H9 (cell line): ENCODE results near the gene TTC27. TPM values are rescaled to one million over a fixed set of nuclear protein-coding genes. Genes with fewer than 3 reads are reported as not detected.

Source experiments
- DNase-seq: peaks from one replicate; pipeline ENCODE4 v3.0.0-alpha.2; 2017
- H2AFZ ChIP-seq: one replicate; pipeline ENCODE4 v1.6.1; 2013; ENCODE audit warnings: mild to moderate bottlenecking, low read length, control low read depth, moderate library complexity
- H2AK5ac ChIP-seq: 2 replicates; pipeline ENCODE4 v1.6.1; 2013; ENCODE audit warnings: low read length, control low read depth, mixed read lengths; ENCODE audit not compliant: insufficient read length
- H2BK120ac ChIP-seq: one replicate; pipeline ENCODE4 v1.6.1; 2013; ENCODE audit warnings: low read depth, mild to moderate bottlenecking, low read length, control low read depth, inconsistent platforms; ENCODE audit not compliant: poor library complexity, severe bottlenecking
- H2BK12ac ChIP-seq: 2 replicates; pipeline ENCODE4 v1.6.1; 2013; ENCODE audit warnings: low read length, control low read depth, mixed read lengths, low read depth; ENCODE audit not compliant: insufficient read length
- H2BK15ac ChIP-seq: 2 replicates; pipeline ENCODE4 v1.6.1; 2013; ENCODE audit warnings: low read depth, low read length, control low read depth
- H2BK20ac ChIP-seq: one replicate; pipeline ENCODE4 v1.6.1; 2013; ENCODE audit warnings: low read depth, mild to moderate bottlenecking, low read length, control low read depth, inconsistent platforms; ENCODE audit not compliant: poor library complexity, severe bottlenecking
- H2BK5ac ChIP-seq: 2 replicates; pipeline ENCODE4 v1.6.1; 2013; ENCODE audit warnings: low read length, control low read depth, mixed read lengths; ENCODE audit not compliant: insufficient read length
- H3K14ac ChIP-seq: 2 replicates; pipeline ENCODE4 v1.6.1; 2013; ENCODE audit warnings: low read length, control low read depth; ENCODE audit not compliant: insufficient read depth
- H3K18ac ChIP-seq: 2 replicates; pipeline ENCODE4 v1.6.1; 2013; ENCODE audit warnings: low read depth, mild to moderate bottlenecking, mixed read lengths, low read length, control low read depth; ENCODE audit not compliant: insufficient read length
- H3K23ac ChIP-seq: 2 replicates; pipeline ENCODE4 v1.6.1; 2013; ENCODE audit warnings: low read length, control low read depth, mixed read lengths, low read depth; ENCODE audit not compliant: insufficient read length
- H3K23me2 ChIP-seq: 2 replicates; pipeline ENCODE4 v1.6.1; 2013; ENCODE audit warnings: low read depth, mild to moderate bottlenecking, mixed read lengths, low read length, control low read depth; ENCODE audit not compliant: insufficient read length, poor library complexity, severe bottlenecking
- H3K27ac ChIP-seq: 2 replicates; pipeline ENCODE4 v1.5.1; 2013; ENCODE audit warnings: low read length, control low read depth, mixed read lengths, low read depth; ENCODE audit not compliant: insufficient read length
- H3K27me3 ChIP-seq: 2 replicates; pipeline ENCODE4 v1.6.1; 2013; ENCODE audit warnings: low read length, control low read depth, inconsistent platforms; ENCODE audit not compliant: insufficient read depth
- H3K4ac ChIP-seq: 2 replicates; pipeline ENCODE4 v1.6.1; 2013; ENCODE audit warnings: low read depth, mild to moderate bottlenecking, control low read depth, inconsistent platforms, low read length, moderate library complexity
- H3K4me1 ChIP-seq: 2 replicates; pipeline ENCODE4 v1.6.1; 2013; ENCODE audit warnings: low read length, control low read depth, inconsistent platforms; ENCODE audit not compliant: insufficient read depth
- H3K4me2 ChIP-seq: 2 replicates; pipeline ENCODE4 v1.6.1; 2013; ENCODE audit warnings: low read length, control low read depth, mixed read lengths; ENCODE audit not compliant: insufficient read length, insufficient read depth
- H3K56ac ChIP-seq: 2 replicates; pipeline ENCODE4 v1.6.1; 2013; ENCODE audit warnings: low read depth, mild to moderate bottlenecking, mixed read lengths, low read length, control low read depth; ENCODE audit not compliant: insufficient read length
- H3K79me1 ChIP-seq: 2 replicates; pipeline ENCODE4 v1.6.1; 2013; ENCODE audit warnings: low read depth, mild to moderate bottlenecking, moderate library complexity, low read length, control low read depth, inconsistent platforms; ENCODE audit not compliant: insufficient read depth, poor library complexity, severe bottlenecking
- H3K79me2 ChIP-seq: 2 replicates; pipeline ENCODE4 v1.6.1; 2013; ENCODE audit warnings: low read length, control low read depth, inconsistent platforms; ENCODE audit not compliant: insufficient read depth
- H3K9ac ChIP-seq: 2 replicates; pipeline ENCODE4 v1.6.1; 2013; ENCODE audit warnings: low read length, control low read depth, mixed read lengths; ENCODE audit not compliant: insufficient read length; ENCODE audit errors: extremely low read depth
- H3K9me3 ChIP-seq: one replicate; pipeline ENCODE4 v1.6.1; 2013; ENCODE audit warnings: low read depth, low read length, inconsistent platforms; ENCODE audit not compliant: control insufficient read depth
- H3T11ph ChIP-seq: one replicate; pipeline ENCODE4 v1.6.1; 2013; ENCODE audit warnings: mild to moderate bottlenecking, low read length, control low read depth, inconsistent platforms
- H4K20me1 ChIP-seq: one replicate; pipeline ENCODE4 v1.6.1; 2013; ENCODE audit not compliant: control insufficient read depth, insufficient read length, insufficient read depth
- H4K5ac ChIP-seq: 2 replicates; pipeline ENCODE4 v1.6.1; 2013; ENCODE audit warnings: low read depth, mild to moderate bottlenecking, mixed read lengths, low read length, control low read depth; ENCODE audit not compliant: insufficient read length
- H4K8ac ChIP-seq: replicated peaks from 2 replicates; pipeline ENCODE4 v1.6.1; 2013; ENCODE audit warnings: low read length, control low read depth, mixed read lengths, low read depth; ENCODE audit not compliant: insufficient read length
- H4K91ac ChIP-seq: 2 replicates; pipeline ENCODE4 v1.6.1; 2013; ENCODE audit warnings: low read depth, mild to moderate bottlenecking, moderate library complexity, mixed read lengths, low read length, control low read depth; ENCODE audit not compliant: insufficient read length
- H3K27ac Mint-ChIP-seq, 3 experiments: 2 replicates in 2 of 3; 3 replicates in 1 of 3; pipeline ENCODE4 v1.8.0; 2020 to 2021; ENCODE audit warnings: mixed read lengths in 3 of 3, mild to moderate bottlenecking in 1 of 3, moderate library complexity in 1 of 3
- H3K27me3 Mint-ChIP-seq: 2 replicates; pipeline ENCODE4 v1.8.0; 2021; ENCODE audit warnings: low read depth, mild to moderate bottlenecking, moderate library complexity, mixed read lengths
- H3K36me3 Mint-ChIP-seq, 3 experiments: 2 replicates in 2 of 3; 3 replicates in 1 of 3; pipeline ENCODE4 v1.8.0; 2020 to 2021; ENCODE audit warnings: low read depth in 3 of 3, mixed read lengths in 3 of 3; ENCODE audit not compliant: insufficient read depth in 1 of 3
- H3K4me1 Mint-ChIP-seq, 2 experiments: 2 replicates each; pipeline ENCODE4 v1.8.0; 2020; ENCODE audit warnings: mixed read lengths in 2 of 2
- H3K4me3 Mint-ChIP-seq, 2 experiments: 2 replicates in 1 of 2; 3 replicates in 1 of 2; pipeline ENCODE4 v1.8.0; 2020 to 2021; ENCODE audit warnings: mild to moderate bottlenecking in 2 of 2, mixed read lengths in 2 of 2, moderate library complexity in 1 of 2
- H3K9me3 Mint-ChIP-seq, 2 experiments: 2 replicates in 1 of 2; 3 replicates in 1 of 2; pipeline ENCODE4 v1.8.0; 2020; ENCODE audit warnings: mild to moderate bottlenecking in 2 of 2, mixed read lengths in 2 of 2, moderate library complexity in 1 of 2
- WGBS: extraction: QIAGEN DNeasy Blood & Tissue Kit; methylation state at CpG from one replicate; pipeline ENCODE4 v1.1.7; 2013; ENCODE audit warnings: missing lambda C conversion rate, low lambda C conversion rate, mixed read lengths; ENCODE audit not compliant: insufficient read length; ENCODE audit errors: extremely low coverage; 5-methylcytosine and 5-hydroxymethylcytosine counted together
- total RNA-seq: library from RNA; stranded (reverse); gene quantifications from 2 replicates; pipeline ENCODE4 v1.2.1, GENCODE V29; 2021
- TF ChIP-seq, protein P1 (sequence below): fragments of 200-600 bp; sonication (generic); conservative IDR thresholded peaks from 3 replicates; pipeline ENCODE4 v1.8.0; 2021; ENCODE audit warnings: antibody characterized with exemption, mild to moderate bottlenecking

Gene TTC27
- total RNA-seq, 1 experiment from 2014 or later: 26.0 TPM

DNA sequence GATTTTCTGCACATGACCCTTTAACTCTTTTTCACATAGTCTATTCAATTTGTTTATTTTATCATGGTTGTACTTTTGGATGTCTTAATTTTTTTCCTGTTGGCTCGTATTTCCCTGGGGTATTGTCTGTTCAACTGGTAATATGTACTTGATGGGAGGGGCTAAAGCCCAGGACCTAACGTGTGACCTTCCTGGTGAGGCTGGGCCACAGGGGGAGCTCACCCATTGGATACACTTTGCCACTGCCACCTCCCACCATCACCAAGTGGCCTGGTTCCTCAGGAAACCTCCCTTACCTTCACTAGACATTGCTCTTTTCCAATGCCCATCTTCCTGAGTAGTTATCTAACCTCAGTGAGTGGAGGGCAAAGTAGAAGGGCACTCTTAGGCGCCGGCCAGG is 175.0 kb downstream of the TTC27 start:
- no peak overlapping the region for H3K4me2 ChIP-seq
- TF ChIP-seq, protein P1, sequence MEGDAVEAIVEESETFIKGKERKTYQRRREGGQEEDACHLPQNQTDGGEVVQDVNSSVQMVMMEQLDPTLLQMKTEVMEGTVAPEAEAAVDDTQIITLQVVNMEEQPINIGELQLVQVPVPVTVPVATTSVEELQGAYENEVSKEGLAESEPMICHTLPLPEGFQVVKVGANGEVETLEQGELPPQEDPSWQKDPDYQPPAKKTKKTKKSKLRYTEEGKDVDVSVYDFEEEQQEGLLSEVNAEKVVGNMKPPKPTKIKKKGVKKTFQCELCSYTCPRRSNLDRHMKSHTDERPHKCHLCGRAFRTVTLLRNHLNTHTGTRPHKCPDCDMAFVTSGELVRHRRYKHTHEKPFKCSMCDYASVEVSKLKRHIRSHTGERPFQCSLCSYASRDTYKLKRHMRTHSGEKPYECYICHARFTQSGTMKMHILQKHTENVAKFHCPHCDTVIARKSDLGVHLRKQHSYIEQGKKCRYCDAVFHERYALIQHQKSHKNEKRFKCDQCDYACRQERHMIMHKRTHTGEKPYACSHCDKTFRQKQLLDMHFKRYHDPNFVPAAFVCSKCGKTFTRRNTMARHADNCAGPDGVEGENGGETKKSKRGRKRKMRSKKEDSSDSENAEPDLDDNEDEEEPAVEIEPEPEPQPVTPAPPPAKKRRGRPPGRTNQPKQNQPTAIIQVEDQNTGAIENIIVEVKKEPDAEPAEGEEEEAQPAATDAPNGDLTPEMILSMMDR: no peak
- H2BK5ac ChIP-seq: no peak overlapping the region
- H3K18ac ChIP-seq: no peak overlapping the region
- no peak overlapping the region for H3K56ac ChIP-seq
- no peak overlapping the region for H2BK20ac ChIP-seq
- H2AFZ ChIP-seq: no peak overlapping the region
- H4K5ac ChIP-seq: no peak overlapping the region
- no peak overlapping the region for H3K23ac ChIP-seq
- Mint-ChIP-seq H3K4me1 (no peaks in the 10 kb centered on the region), H3K9me3 (no peaks in the 10 kb centered on the region), H3K27ac (no peak overlapping the region), H3K36me3 (no peaks in the 10 kb centered on the region), H3K27me3 (no peaks in the 10 kb centered on the region), H3K4me3 (no peak overlapping the region)
- no peak overlapping the region for H3K9ac ChIP-seq
- no peak overlapping the region for H2BK15ac ChIP-seq
- H2AK5ac ChIP-seq: no peak overlapping the region
- no peak overlapping the region for H4K91ac ChIP-seq
- H3K14ac ChIP-seq: no peak overlapping the region; the same call in 1 of the 2 replicates
- no peak overlapping the region for H2BK12ac ChIP-seq
- no peak for DNase-seq
- no peaks in the 10 kb centered on the region for H3K9me3 ChIP-seq
- H3K79me2 ChIP-seq: no peaks in the 10 kb centered on the region
- H4K8ac ChIP-seq: no peak overlapping the region
- no peak overlapping the region for H3K4ac ChIP-seq
- WGBS: no CpG with 5 or more reads among the region's 4 CpGs
- no peak overlapping the region for H3T11ph ChIP-seq
- H3K27ac ChIP-seq: no peak overlapping the region
- H3K79me1 ChIP-seq: no peaks in the 10 kb centered on the region
- no peaks in the 10 kb centered on the region for H3K27me3 ChIP-seq
- H3K23me2 ChIP-seq: no peaks in the 10 kb centered on the region
- no peaks in the 10 kb centered on the region for H3K4me1 ChIP-seq
- no peak overlapping the region for H2BK120ac ChIP-seq
- H4K20me1 ChIP-seq: no peaks in the 10 kb centered on the region
